ENCODE results near the gene CLCN4. TPM values are rescaled to one million over a fixed set of nuclear protein-coding genes. Genes with fewer than 3 reads are reported as not detected.

Gene CLCN4
- total and polyA plus RNA-seq, 2 donors from 2014 or later = 2.4 to 7.3 TPM

DNA sequence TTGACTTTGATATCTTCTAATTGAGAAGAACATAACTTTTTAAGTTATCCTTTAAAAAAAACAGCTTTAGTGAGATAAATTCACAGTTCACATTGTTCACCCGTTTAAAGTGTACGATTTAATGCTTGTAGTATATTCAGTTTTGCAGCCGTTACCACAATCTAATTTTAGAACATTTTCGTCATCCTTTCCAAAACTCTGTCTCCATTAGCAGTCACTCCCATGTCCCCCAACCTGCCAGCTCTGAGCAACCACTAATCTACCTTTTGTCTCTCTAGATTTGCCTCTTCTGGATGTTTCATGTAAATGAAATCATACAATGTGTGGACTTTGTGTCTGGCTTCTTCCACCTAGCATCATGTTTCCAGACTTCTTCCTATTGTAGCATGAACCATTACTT lies 38.6 kb downstream of the CLCN4 start:
- H3K9me3 ChIP-seq (ENCODE audit: control insufficient read depth in 2 of 3, insufficient read depth in 1 of 3, low read length in 3 of 3) = no peaks in the 10 kb centered on the region
- DNase-seq = no peak
- no peak overlapping the region for H3K27ac ChIP-seq (ENCODE audit: low read depth in 2 of 2, low read length in 2 of 2)
- intact Hi-C loops (cut with DNase I) = no loop called here
- H3K9ac ChIP-seq (ENCODE audit: low read length in 3 of 3) = no peak overlapping the region
- no peak for FAIRE-seq
- no peaks in the 10 kb centered on the region for H3K27me3 ChIP-seq (ENCODE audit: control insufficient read depth, insufficient read depth, low read length)
- no peaks in the 10 kb centered on the region for H3K4me1 ChIP-seq (ENCODE audit: control insufficient read depth in 2 of 3, insufficient read depth in 2 of 3, low read depth in 1 of 3, low read length in 3 of 3)
- TF ChIP-seq, protein P1, sequence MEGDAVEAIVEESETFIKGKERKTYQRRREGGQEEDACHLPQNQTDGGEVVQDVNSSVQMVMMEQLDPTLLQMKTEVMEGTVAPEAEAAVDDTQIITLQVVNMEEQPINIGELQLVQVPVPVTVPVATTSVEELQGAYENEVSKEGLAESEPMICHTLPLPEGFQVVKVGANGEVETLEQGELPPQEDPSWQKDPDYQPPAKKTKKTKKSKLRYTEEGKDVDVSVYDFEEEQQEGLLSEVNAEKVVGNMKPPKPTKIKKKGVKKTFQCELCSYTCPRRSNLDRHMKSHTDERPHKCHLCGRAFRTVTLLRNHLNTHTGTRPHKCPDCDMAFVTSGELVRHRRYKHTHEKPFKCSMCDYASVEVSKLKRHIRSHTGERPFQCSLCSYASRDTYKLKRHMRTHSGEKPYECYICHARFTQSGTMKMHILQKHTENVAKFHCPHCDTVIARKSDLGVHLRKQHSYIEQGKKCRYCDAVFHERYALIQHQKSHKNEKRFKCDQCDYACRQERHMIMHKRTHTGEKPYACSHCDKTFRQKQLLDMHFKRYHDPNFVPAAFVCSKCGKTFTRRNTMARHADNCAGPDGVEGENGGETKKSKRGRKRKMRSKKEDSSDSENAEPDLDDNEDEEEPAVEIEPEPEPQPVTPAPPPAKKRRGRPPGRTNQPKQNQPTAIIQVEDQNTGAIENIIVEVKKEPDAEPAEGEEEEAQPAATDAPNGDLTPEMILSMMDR (IDR thresholded peaks at IDR 0.05; ENCODE audit: borderline replicate concordance, extremely low read depth, insufficient read depth) = no peak
- H3K4me3 ChIP-seq (ENCODE audit: low read length in 3 of 3) = no peak overlapping the region
- H3K36me3 ChIP-seq (ENCODE audit: control insufficient read depth in 2 of 3, insufficient read depth in 3 of 3, low read length in 3 of 3) = no peaks in the 10 kb centered on the region

DNA sequence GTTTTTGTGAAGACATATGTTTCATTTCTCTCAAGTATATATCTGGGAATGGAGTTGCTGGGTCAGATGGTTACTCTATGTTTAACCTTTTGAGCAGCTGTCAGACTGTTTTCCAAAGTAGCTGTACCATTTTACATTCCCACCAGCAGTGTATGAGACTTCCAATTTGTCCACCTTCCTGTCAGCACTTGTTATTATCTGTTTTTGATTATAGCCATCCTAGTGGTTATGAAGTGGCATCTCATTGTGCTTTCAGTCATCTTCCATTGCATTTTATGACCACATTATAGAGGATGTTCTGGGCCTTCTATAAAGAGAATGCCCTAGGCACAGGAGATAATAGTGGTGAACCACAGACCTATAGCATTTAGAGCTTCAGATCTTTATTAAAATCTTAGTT lies 39.2 kb downstream of the CLCN4 start:
- no peak overlapping the region for H3K4me3 ChIP-seq (ENCODE audit: low read length in 3 of 3)
- intact Hi-C loops (cut with DNase I) = no loop called here

DNA sequence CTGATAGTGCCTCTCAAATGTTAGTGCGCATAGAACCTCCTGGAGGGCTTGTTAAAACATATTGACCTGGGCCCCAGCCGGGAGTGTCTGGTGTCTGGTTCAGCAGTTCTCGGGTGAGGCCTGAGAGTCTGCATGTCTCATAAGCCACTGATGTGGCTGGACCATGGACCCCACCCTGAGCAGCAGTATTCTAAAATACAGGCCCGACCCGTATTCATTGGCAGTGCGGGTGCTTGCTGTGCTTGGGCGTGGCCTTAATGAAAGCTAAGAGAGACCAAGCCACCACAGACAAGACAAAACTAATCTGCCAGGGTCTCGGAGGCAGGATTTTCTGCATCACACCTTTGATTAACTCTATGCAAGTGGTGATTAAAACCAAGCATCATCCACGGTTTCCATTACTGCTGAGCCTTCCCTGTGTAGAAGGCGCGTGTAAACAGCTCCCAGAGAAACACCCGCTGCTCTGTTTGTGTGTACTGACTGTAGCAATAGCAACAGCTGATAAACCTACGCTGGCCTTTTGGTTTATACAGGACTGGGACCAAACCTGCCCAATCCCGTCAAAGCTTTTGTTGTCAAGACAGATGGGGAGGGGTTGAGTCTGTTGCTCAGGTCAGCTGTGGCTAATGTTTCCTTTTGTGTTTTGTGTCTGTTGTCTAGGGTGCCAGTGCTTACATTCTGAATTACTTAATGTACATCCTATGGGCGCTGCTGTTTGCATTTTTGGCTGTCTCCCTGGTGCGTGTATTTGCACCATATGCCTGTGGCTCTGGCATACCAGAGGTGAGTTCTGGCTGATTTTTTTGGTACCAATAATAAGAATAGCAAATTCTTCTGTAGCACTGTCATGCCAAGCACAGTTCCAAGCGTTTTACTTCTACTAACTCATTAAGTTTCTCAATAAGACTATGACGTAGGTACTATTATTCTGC lies 40.8 kb downstream of the CLCN4 start:
- H3K4me3 ChIP-seq (ENCODE audit: low read length in 3 of 3) = no peak overlapping the region
- no peak overlapping the region for H3K27ac ChIP-seq (ENCODE audit: low read depth in 2 of 2, low read length in 2 of 2)
- H3K9ac ChIP-seq (ENCODE audit: low read length in 3 of 3) = no peak overlapping the region
- TF ChIP-seq, protein P1 (IDR thresholded peaks at IDR 0.05; ENCODE audit: borderline replicate concordance, extremely low read depth, insufficient read depth) = no peak
- no peaks in the 10 kb centered on the region for H3K27me3 ChIP-seq (ENCODE audit: control insufficient read depth, insufficient read depth, low read length)
- DNase-seq (peak in 1 of 5 donors; percentile 47), FAIRE-seq (no peak)
- H3K36me3 ChIP-seq (ENCODE audit: control insufficient read depth in 2 of 3, insufficient read depth in 3 of 3, low read length in 3 of 3) = no peaks in the 10 kb centered on the region
- intact Hi-C loops (cut with DNase I) = no loop called here
- H3K9me3 ChIP-seq (ENCODE audit: control insufficient read depth in 2 of 3, insufficient read depth in 1 of 3, low read length in 3 of 3) = no peaks in the 10 kb centered on the region
- H3K4me1 ChIP-seq (ENCODE audit: control insufficient read depth in 2 of 3, insufficient read depth in 2 of 3, low read depth in 1 of 3, low read length in 3 of 3) = no peaks in the 10 kb centered on the region

More for the DNA sequence above, 39.2 kb downstream of the CLCN4 start:
- TF ChIP-seq, protein P1 (IDR thresholded peaks at IDR 0.05; ENCODE audit: borderline replicate concordance, extremely low read depth, insufficient read depth) = no peak
- Histone ChIP-seq H3K36me3 (ENCODE audit: control insufficient read depth in 2 of 3, insufficient read depth in 3 of 3, low read length in 3 of 3) (no peaks in the 10 kb centered on the region), H3K27me3 (ENCODE audit: control insufficient read depth, insufficient read depth, low read length) (no peaks in the 10 kb centered on the region), H3K9me3 (ENCODE audit: control insufficient read depth in 2 of 3, insufficient read depth in 1 of 3, low read length in 3 of 3) (no peaks in the 10 kb centered on the region), H3K9ac (ENCODE audit: low read length in 3 of 3) (no peak overlapping the region), H3K27ac (ENCODE audit: low read depth in 2 of 2, low read length in 2 of 2) (no peak overlapping the region), H3K4me1 (ENCODE audit: control insufficient read depth in 2 of 3, insufficient read depth in 2 of 3, low read depth in 1 of 3, low read length in 3 of 3) (no peaks in the 10 kb centered on the region)
- FAIRE-seq (no peak), DNase-seq (no peak)

Data from kidney (tissue), 14 donors.